ENCODE results near the gene TTC12.

- TF ChIP-seq CTCF (IDR thresholded peaks at IDR 0.05; ENCODE audit: low read depth, low read length) = no peak
- TF ChIP-seq MYC (IDR thresholded peaks at IDR 0.05; ENCODE audit: low read depth, low read length) = no peak
- TF ChIP-seq POLR2A (IDR thresholded peaks at IDR 0.05; ENCODE audit: extremely low read depth, insufficient read length) = no peak
- no peak for TF ChIP-seq MAX (IDR thresholded peaks at IDR 0.05; ENCODE audit: low read depth, low read length)
These were observed 7.8 kb downstream of the TTC12 start for GRCh38 chr11:113322158-113322557.
